Measurements from ENCODE around the gene CTNNA2.

GRCh38 chr2:79591281-79591680 lies 78.4 kb downstream of the CTNNA2 start:
- no peak for TF ChIP-seq RAD21 (conservative IDR thresholded peaks at IDR 0.05 in 1 of 2, IDR thresholded peaks at IDR 0.05 in 1 of 2)
- TF ChIP-seq, protein P1, sequence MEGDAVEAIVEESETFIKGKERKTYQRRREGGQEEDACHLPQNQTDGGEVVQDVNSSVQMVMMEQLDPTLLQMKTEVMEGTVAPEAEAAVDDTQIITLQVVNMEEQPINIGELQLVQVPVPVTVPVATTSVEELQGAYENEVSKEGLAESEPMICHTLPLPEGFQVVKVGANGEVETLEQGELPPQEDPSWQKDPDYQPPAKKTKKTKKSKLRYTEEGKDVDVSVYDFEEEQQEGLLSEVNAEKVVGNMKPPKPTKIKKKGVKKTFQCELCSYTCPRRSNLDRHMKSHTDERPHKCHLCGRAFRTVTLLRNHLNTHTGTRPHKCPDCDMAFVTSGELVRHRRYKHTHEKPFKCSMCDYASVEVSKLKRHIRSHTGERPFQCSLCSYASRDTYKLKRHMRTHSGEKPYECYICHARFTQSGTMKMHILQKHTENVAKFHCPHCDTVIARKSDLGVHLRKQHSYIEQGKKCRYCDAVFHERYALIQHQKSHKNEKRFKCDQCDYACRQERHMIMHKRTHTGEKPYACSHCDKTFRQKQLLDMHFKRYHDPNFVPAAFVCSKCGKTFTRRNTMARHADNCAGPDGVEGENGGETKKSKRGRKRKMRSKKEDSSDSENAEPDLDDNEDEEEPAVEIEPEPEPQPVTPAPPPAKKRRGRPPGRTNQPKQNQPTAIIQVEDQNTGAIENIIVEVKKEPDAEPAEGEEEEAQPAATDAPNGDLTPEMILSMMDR (IDR thresholded peaks at IDR 0.05): no peak
- no peak for TF ChIP-seq CEBPB (IDR thresholded peaks at IDR 0.05)
- TF ChIP-seq EP300 (IDR thresholded peaks at IDR 0.05): no peak
- TF ChIP-seq JUN (IDR thresholded peaks at IDR 0.05): no peak
- no peak for TF ChIP-seq POLR2A (IDR thresholded peaks at IDR 0.05; ENCODE audit: low read length)
- TF ChIP-seq, protein P2, sequence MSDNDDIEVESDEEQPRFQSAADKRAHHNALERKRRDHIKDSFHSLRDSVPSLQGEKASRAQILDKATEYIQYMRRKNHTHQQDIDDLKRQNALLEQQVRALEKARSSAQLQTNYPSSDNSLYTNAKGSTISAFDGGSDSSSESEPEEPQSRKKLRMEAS (IDR thresholded peaks at IDR 0.05): no peak
- no peak for TF ChIP-seq MAFK (IDR thresholded peaks at IDR 0.05; ENCODE audit: partially characterized antibody)
- TF ChIP-seq RFX5 (IDR thresholded peaks at IDR 0.05): no peak
- no peak for TF ChIP-seq E2F6 (IDR thresholded peaks at IDR 0.05; ENCODE audit: borderline replicate concordance, low read depth)
- no peak for TF ChIP-seq SREBF2 (IDR thresholded peaks at IDR 0.05)
- no peak for TF ChIP-seq HDAC2 (IDR thresholded peaks at IDR 0.05)
- no peak for TF ChIP-seq ZSCAN20 (CRISPR knock-in tag; IDR thresholded peaks at IDR 0.05)

All from A549 (cell line).